ENCODE results near the gene OR5D14.

OR5D14 gene

DNA sequence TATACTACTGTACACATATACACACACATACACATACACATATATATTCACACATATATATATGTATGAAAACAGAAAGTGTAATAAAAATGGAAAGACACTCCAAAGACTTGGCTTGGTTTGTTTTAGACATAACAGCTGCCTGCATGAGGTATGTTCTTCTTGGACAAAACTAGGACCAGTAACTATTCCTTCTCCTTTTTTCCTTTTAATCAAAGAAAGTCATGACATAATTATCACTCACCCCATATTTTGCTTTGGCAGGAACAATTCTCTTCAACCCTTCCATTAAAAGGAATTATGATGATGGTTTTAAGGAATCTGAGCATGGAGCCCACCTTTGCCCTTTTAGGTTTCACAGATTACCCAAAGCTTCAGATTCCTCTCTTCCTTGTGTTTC is at the start of gene OR5D14:
Gene OR5D14, plus strand, starts transcription at position 301 of the 400 bp plus-strand sequence. Its CDS starts 0 bp downstream, at position 301.
- DNase-seq, result no peak

DNA sequence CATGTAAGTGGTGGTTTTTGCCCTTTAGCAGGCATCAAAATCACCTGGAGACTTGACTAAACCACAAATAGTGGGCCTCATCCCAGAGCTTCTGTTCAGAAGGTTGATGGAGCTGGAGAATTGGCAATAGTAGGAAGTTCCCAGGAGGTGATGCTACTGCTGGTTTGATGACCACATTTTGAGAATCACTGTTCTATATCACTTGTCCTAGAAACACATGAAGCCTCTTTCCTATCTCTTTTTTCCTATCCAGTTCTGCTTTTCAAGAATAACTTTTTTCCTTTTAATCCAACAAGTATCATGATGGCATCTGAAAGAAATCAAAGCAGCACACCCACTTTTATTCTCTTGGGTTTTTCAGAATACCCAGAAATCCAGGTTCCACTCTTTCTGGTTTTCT is 22.2 kb upstream of the OR5D14 start, which contains the start of gene OR5D13:
Gene OR5D13, plus strand, starts transcription at position 301 of the 400 bp plus-strand sequence. Its CDS starts 0 bp downstream, at position 301.
- no peak for DNase-seq

DNA sequence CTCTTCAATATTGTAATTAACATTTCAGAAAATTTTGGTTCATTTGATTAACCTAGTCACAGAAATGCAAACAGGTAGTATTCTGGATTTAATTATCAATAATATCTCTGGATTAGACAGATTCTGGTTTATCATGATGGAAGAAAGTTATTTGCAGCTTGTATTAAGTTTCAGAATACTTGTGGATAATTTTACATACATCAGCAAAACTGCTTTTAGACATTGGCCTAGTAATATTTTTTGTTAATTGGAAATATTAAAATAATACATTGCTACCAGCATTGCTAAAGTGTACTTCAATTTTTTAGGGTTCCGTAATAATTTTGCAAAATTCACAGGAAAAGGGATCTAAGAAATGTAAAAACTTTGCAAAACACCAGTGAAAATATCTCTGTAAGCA is 3.8 kb upstream of the OR5D14 start:
- no peak for DNase-seq

DNA sequence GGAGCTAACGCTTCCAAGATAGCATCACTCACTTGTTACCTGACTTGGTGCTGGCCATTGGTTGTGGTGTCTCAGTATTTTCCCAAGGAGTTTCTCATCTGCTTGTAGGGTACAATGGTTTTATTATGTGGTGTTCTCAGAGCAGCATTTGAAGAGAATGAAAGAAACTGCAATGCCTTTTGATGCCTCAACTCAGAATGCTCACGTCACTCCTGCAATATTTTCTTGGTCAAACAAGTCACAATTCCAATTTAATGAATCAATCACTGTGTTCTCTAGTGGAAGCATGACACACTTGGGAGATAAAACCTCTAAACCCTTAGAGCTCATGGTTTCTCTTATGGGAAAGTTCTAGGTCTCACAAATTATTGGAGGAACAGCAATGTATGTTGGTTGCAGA is 2.0 kb upstream of the OR5D14 start:
- no peak for DNase-seq

DNA sequence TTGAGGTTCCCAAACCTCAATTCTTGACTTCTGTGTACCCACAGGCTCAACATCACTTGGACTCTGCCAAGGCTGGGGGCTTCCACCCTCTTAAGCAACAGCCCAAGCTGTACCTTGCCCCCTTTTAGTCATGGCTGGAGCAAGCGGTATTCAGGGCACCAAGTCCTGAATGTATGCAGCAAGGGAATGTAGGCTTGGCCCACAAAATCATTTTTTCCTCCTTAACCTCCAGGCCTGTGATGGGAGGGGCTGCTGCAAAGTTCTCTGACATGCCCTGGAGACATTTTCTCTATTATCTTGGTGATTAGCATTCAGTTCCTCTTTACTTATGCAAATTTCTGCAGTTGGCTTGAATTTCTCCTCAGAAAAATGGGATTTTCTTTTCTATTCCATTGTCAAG is 10.9 kb downstream of the OR5D14 start:
- no peak for DNase-seq

DNA sequence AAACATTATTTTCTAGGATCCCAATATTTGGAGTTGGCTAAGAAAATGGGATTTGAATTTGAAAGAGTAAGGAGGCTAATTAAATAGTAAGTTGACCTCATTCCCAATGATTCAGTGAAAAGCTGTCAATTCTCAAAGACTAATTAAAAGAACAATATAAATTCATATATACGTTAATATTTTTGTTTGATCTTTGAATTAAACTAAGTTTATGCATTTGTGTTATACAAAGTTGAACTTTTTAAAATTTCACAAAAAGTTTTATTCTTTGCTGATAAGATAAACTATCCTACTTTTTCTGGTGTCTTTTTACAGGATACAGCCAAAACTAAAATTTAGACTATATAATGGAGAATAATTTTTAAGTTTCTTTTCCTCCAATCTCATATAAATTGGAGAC is 15.7 kb downstream of the OR5D14 start, which contains the start of gene OR5L1:
Gene OR5L1, plus strand, starts transcription at position 301 of the 400 bp plus-strand sequence. CDS start 100 bp downstream, outside the sequence.
- DNase-seq, result no peak

DNA sequence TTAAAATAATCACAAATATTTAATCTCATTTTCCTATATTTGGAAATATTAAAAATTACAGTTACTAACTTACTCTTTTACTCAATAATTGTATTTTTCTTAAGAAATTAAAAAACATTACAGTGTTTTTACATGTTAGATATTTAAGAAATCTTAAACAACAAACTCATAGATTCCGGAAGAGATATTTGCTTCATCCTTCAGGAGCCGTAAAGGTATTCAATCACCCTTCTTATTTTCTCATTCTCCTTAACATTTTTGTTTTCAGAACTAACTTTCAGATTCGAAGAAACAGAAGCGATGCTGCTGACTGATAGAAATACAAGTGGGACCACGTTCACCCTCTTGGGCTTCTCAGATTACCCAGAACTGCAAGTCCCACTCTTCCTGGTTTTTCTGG is 24.0 kb downstream of the OR5D14 start, which contains the start of gene OR5D18:
Gene OR5D18, plus strand, starts transcription at position 301 of the 400 bp plus-strand sequence. Its CDS starts 0 bp downstream, at position 301.
- no peak for DNase-seq

DNA sequence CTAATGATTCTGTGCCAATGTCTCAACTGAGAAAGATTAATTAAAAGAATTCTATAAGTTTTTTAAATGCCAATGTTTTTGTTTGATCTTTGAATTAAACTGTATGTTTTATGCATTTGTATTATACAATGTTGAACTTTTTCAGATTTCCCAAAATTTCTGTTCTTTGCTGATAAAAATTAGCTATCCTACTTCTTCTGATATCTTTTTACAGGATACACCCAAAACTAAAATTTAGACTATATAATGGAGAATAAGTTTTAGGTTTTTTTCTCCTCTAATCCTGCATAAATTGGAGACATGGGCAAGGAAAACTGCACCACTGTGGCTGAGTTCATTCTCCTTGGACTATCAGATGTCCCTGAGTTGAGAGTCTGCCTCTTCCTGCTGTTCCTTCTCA is 31.6 kb downstream of the OR5D14 start, which contains the start of gene OR5L2:
Gene OR5L2, plus strand, starts transcription at position 301 of the 400 bp plus-strand sequence. Its CDS starts 0 bp downstream, at position 301.
- no peak for DNase-seq

DNA sequence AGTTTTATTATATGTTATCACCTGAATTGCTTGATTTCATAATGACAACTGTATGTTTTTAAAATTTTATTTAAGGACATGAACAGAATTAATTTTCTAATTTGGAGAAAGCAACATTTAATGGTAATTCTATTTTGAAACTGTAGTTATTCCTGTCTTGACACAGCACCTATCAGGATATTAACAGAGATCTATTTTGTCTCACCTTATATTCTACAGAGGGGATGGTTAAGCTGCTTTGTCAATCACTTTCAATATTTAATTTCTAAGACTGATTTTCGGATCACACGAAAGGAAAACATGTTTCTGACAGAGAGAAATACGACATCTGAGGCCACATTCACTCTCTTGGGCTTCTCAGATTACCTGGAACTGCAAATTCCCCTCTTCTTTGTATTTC is 43.1 kb downstream of the OR5D14 start, which contains the start of gene OR5D16:
Gene OR5D16, plus strand, starts transcription at position 301 of the 400 bp plus-strand sequence. Its CDS starts 0 bp downstream, at position 301.
- DNase-seq, result no peak
